ENCODE data around the gene MCOLN1.

- TF ChIP-seq CTCF (conservative IDR thresholded peaks at IDR 0.05 in 1 of 2, IDR thresholded peaks at IDR 0.05 in 1 of 2; ENCODE audit: extremely low read depth in 1 of 2, insufficient read depth in 1 of 2, low read depth in 1 of 2, low read length in 2 of 2), result no peak
- no peak for TF ChIP-seq EZH2 (IDR thresholded peaks at IDR 0.05; ENCODE audit: borderline replicate concordance, low read length)
Observed at GRCh38 chr19:7482584-7483439, 39.6 kb upstream of the MCOLN1 start.

All from mammary epithelial cell (primary cell).